Activated CD4-positive, alpha-beta T cell treated with anti-CD3 and anti-CD28 coated beads, Interleukin-2, Interleukin-4, amounts not matched to agents 100 ng/mL and 50 ng/mL, durations not matched to agents 16 hours and 8 hours (primary cell): Measurements from ENCODE around the gene ITGA1.
"Not testable (repeated sequence)": the region's sequence is repeated elsewhere in the genome, so short reads cannot be mapped to it uniquely, and the experiment has no call there.

Source experiments
- DNase-seq: peaks from one replicate; pipeline ENCODE4 v3.0.0-alpha.2; 2020; ENCODE audit warnings: low spot score

ITGA1 gene

DNA sequence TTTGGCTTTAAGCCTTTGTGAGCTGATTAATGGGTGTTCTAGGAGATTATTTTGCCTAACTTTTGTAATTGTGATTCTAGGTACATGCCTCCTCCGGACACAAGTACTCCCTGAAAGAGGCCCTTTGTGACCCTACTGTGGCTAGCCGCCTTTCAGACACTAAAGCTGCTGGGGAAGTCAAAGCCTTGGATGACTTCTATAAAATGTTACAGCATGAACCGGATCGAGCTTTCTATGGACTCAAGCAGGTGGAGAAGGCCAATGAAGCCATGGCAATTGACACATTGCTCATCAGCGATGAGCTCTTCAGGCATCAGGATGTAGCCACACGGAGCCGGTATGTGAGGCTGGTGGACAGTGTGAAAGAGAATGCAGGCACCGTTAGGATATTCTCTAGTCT lies 13.6 kb downstream of the ITGA1 start:
- DNase-seq = no peak

DNA sequence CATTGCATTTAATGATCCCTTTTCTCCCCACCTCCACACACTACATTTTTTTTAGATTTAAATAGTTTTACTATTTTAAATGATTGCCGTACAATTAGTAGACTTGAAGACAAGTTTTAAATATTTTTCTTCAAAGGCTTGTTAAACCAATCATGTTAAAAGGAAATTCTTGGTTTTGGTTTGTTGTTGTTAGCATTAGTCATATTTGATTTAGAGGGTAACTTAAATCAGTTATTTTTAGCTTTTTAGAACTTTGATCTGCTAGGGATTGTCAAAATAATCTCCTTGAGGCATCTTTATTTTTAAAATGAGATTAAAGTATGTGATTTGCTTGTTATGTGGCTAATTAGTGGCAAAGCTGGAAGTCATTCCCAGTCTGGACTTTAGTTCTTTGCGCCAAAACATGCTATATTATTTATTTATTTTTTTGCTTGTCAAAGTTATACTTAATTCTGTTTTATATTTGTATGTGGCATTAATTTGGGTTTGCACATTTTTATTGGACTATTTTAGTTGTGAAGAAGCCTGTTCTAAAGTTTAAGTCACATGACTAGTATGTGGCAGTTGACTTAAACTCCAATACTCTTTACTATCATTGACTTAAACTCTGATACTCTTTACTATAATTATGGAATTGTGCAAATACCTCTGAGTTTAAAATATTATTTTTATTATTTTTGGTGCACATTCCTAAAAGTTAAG lies 14.7 kb downstream of the ITGA1 start:
- no peak for DNase-seq

DNA sequence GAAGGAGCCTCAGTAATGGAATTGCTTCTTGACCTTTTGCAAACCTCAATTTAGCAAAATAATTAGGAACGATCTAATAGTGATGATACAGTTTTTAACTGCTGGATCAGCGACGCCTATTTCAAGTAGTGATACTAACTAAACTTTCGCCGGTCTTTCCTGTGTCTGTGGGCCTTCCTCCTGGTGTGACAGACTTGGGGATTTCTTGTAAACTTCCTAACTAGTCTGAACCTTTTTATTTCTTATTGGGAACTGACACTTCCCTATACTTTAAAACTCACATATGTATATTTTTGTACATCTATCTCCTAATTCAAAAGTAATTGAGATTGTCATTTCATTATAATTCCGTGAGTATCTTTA lies 15.2 kb downstream of the ITGA1 start:
- DNase-seq = no peak

DNA sequence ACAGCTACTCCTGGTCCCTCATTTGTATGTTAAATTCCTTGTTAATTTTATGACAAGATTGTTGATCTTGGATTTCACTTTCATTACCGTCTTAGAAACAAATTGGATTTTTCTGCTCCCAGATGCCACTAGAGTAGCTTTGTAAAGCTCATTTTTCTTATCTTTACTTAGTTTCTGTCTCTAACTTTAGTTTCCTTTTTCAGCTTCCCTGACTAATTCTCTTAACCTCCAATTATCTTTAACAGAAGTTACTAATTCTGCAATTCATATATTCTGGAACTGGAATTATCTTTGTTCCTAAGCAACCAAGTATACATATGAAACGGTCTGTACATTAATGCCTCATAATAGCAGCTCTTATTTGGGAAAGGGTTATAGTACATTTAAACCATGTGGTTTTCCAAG lies 16.7 kb downstream of the ITGA1 start:
- DNase-seq = no peak

DNA sequence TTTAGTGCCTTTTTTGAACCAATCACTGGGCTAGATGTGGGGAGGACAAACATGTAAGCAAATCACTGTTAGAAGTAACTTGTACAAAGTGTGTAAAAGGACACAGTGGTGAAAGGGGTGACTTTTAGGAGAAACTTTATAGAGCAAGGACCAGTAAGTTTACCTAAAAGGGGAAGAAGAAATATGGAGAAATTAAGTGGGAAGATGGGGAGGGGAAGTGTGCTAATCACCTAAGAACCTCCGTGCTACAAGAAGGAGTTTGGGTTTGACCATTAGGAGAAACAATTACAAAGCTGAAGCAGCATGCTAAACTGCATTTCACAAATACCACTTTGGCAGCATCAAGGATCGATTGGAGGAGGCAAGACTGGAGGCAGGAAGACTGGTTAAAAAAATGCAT lies 17.3 kb downstream of the ITGA1 start:
- DNase-seq = no peak

DNA sequence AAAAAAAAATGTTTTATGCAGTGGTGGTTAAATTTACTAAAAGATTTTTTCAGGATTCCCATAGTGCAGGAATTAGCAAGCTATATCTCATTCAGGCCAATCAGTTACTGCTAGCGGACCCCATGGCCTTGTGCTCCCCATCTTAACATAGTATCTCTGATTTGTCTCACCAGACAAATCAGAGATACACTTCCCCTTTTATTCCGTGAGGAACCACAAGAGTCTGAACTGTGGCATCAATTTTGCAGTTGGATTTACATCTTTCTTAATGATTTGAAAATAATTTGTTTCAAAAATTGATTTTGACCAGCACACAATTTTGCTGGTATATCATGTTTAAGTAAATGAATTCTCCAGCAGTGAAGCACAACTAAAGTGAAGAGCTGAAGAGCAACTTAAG lies 17.9 kb downstream of the ITGA1 start:
- DNase-seq = no peak

DNA sequence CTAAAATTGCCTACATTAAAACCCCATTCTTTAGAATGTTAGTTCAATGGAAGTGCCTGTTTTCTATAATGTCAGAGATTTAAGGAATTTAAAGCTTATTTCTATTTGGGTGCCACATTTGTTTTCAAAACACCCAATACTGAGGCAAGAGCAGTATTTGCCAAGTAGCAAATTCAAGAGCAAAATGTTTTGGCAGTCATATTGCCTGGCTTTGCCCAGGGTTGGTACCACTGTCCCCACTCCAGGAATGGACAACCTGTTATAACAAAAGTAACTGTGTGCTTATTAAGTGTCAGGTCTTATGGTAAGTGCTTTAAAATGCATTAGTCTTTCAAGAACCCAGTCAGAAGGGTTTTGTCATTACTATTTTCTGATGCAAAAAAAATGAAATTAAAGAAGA lies 19.3 kb downstream of the ITGA1 start:
- no peak for DNase-seq

DNA sequence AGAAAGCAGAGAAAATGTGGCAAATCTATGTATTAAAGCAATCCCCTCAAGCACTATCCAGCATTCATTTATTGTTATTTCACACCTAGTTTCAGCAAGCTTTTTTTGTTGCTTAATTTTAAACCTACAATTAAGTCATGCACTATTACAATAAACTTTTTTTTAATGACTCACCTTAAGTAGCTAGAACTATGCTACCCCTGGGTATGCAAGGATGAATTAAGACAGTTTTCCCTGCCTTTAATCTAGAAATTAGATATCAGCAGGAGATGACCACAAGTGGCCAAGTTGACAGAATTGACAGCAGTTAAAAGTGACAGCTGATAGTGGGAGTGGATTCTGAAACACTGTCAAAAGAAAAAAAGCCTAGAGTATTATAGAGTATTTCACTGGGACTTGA lies 20.0 kb downstream of the ITGA1 start:
- DNase-seq = no peak

DNA sequence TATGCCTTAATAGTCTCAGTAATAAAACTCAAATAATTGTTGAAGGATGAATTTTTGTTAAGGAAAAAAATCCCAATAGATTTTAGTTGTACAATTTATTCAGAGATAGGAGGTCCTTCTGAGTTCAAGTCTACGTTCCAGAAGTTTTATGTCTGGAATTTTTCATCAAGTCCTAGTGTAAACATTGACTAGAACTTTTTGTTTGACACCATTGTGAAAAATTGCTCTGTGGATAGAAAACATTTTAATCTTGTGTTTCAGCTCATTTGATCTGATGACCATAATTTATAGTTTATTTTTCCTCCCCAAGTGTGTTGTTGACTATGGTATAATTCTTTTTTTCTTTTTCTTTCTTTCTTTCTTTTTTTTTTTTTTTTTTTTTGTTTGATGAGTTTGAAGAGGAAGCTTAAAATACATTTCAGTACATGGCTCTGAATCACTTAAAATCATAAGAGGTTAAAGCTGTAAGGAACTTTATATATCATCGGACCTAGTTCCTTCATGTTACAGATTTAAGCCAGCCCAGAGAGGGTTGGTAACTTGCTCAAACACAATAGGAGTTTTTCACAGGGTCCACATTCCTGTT lies 20.7 kb downstream of the ITGA1 start:
- DNase-seq = no peak

DNA sequence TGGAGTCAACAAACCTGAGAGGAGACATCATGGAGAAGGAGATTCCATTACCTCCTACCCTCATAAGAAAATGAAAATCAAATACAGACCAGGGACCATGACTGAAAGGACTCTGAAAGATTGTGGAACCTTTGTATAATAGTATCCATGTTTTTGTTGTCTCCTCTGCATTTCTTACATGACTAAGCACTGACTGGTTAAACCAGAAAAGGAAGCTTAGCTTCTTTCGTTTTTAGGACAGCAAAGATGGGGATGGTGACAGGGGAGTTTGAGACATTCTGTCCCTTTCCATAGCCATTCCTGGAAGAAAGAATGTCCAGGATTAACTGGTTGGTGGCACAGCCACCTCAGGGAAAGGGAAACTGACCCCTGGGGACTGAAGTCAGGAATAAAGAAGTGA lies 22.2 kb downstream of the ITGA1 start:
- DNase-seq = no peak

DNA sequence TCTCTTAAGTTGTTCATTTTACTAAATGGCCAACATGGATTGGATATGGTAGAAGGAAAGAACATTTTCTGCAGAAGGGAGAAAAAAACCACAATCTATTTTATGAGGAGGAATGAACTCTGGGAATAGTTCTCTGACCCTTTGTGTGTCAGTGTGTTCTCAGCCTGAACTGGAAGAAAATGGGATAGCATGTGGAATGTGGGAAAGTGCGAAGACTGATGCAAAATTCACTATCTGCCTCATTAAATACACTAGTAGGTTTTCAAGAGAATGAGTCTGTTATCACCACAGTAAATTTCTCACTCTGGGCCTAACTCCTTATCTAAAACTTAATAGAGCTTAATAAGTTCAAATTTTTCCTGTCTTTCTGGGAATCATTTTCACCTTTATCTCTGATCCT lies 22.7 kb downstream of the ITGA1 start:
- no peak for DNase-seq

DNA sequence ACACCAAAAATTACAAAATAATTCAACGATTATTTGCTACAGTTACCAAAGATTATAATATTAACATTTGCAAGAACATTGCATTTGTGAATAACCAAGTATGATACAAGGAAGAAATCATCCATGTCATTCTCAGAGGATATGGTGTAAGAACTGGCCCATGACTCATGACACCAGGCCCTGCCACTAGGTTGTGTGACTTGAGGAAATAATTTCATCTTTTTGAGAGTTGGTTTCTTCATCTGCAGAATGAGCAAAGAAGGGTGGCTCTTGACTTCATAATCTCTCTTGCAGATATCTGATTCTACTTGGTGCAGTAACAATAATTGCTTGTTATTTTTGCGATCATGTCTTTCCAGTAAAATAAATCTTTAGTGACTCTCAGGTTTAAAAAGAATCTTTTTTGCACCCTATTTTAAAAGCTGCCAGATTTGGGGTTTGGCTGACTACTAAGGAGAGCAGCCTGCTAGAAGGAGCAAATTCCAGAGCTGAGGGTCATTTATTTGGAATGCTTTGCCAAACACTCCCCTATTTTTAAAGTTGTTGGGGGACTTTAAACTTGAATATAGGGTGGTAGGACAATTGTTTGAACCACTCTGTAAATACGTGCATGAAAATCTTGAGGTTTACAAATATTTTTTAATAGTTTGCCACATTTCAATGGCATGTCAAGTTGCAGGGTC lies 23.5 kb downstream of the ITGA1 start:
- peak; percentile 38 for DNase-seq

DNA sequence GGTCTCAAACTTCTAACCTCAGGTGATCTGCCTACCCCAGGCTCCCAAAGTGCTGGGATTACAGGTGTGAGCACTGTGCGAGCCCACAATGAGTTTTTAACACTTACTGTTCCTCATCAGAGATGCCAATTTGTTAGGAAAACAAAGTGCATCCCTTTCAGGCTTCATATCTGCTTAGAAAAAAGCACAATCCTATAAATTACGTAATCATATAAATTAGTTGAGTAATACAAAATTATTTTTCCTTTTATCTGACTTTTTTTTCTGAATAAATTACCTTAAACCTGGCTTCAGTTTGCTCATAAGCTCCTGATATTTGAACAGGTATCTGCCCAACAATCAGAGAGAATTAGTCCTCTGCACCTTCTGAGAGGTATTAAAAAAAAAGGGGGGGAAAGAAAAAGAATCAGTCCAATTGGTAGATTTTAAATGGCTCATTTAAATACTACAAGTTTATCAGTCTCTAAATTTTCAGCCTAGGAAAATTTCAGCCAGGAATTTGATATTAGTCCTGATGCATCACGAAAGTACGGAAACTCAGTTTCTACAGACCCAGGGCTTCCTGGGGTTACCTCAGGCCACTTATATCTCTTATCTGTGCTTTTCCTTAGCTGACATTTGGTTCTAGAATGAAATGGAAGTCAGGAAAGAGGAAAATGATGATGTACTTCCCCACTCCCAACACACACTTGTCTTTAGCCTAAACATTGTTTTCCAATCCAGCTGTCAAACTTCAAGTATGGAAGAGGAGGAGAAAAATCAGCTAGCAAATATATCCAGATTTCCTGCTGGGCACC lies 26.8 kb downstream of the ITGA1 start:
- DNase-seq = no peak

DNA sequence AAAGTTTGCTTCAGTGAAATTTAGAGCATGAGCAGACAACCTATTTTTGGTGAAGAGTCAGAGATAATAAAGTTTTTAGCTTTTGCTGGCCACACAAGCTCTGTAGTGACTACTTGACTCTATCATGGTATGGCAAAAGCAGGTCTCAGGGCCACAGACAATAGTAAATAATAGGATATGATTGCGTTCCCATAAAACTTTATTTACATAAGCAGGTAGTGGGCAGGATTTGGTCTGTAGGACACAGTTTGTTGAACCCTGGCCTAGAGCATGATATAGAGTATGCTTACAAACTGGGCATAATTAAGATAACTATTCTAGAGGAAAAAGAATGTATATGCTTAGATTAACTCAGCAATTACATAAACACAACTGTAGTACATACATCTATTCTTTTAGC lies 30.1 kb downstream of the ITGA1 start:
- DNase-seq = no peak

DNA sequence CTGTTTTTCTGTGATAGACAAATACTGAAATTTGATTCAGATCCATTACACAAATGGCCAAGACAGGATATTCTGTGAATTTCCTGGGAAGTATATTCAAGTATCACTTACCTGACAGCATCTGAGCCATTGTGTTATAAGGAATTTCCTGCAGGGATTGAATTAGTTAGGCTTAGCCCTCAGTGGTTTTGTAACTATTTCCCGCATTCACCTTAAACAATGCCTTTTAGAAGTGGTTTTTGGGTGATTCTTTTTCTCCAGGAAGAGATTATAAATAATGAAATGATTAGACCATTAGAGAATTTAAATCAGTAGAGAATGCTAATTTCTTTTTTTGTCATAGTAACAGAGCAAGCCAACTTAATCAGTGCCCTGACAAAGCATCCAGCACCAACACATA lies 30.6 kb downstream of the ITGA1 start:
- DNase-seq = no peak

DNA sequence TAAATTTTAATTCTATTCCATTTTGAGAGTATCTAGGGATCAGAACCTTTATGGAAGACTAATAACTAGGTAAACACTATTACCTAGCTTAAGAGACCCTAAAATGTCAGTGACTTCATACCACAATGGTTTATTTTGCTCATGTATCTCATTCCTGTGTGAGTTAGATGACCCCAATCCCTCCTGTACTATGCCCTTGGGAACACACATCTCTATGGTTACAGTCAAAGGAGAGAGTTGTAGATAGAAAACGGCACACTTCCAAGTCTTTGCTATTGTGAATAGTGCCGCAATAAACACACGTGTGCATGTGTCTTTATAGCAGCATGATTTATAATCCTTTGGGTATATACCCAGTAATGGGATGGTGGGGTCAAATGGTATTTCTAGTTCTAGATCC lies 31.1 kb downstream of the ITGA1 start:
- DNase-seq = not testable (repeated sequence)

DNA sequence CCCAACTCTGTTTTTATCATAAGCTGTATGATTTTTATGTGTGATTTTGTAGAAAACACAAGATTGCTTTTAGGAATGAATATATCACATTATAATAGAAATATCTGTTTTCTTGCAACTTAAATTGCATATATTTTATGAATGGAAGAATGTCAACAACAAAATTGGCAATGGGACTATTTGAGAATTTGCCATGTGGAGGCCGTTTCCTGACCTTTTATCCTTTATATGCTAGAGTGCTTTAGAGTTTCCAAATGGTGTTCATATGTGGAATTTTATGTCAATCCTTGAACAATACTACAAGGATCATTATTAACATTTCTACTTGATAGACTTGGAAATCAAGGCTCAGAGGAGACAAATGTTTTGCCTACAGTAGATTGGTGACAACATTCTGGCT lies 34.2 kb downstream of the ITGA1 start:
- no peak for DNase-seq

DNA sequence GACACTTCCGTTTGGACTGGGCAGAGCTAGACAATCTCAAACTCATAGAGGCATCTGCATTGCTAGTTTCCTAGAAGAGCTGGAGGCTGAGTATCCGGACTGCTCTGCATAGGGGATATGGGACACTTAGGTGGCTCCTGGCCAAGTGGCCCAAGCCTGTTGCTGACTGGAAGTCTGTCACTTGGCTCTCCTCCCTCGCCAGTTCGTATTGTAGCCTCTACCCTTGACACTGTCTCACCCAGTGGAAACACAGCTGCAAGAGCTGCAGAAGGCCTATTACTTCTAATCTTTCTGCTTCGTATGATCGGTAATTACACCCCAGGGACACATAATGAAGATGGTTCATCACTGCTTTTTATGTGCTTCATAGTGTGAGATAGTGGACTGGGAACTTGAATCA lies 34.7 kb downstream of the ITGA1 start:
- no peak for DNase-seq

DNA sequence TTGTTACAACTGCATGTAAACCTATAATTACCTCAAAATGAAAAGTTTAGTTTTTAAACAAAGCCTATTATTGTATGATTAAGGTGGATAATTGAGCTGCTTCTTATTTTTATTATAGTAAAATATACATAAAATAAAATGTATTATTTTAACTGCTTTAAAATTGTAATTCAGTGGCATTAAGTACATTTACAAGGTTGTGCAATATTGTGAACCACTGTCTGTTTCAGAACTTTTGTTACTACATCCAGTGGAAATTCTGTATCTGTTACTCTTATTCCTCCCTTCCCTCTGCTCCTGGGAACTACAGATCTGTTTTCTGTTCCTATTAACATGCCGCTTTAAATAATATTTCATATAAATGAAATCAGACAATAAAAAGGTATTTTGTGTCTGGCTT lies 37.1 kb downstream of the ITGA1 start:
- DNase-seq = no peak

DNA sequence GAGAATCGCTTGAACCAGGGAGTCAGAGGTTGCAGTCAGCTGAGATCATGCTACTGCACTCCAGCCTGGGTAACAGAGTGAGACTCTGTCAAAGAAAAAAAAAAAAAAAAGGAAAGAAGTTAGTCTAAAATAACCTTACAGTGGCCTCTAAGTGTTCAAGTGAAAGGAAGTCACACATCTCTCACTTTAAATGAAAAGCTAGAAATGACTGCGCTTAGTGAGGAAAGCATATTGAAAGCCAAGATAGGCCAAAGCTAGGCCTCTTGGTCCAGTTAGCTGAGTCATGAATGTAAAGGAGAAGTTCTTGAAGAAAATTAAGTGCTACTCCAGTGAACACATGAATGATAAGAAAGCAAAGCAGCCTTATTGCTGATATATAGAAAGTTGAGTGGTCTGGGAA lies 38.1 kb downstream of the ITGA1 start:
- DNase-seq = peak; percentile 74

DNA sequence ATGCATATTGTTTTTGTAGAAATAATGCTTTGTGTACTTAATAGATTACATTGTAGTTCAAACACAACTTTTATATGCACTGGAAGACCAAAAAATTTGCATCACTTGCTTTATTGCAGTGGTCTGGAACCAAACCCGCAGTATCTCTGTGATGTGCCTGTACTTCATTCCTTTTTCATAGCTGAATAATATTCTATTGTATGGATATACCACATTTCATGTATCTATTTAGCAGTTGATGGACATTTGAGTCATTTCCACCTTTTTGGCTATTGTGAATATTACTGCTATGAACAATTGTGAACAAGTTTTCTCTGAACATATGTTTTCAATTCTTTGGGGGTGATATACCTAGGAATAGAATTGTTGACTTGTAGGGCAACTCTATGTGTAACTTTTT lies 40.1 kb downstream of the ITGA1 start:
- no peak for DNase-seq

DNA sequence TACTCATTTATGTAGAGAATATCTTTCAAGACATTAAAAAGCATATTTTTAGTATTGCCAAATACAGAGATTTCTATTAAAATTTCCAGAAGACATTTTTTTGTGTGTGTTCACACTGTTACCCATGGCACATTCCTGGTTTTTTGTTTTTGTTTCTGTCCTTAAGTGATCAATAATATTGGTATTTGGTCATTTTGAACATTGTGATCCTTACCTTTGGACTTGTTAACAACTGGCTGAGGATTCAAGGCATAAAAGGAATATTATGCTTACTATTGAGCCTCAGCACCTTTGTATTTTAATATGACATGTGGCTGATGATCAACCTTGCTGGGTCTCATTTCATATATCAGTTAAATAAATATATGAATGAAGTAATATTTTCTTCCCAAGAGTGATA lies 41.9 kb downstream of the ITGA1 start:
- DNase-seq = no peak

DNA sequence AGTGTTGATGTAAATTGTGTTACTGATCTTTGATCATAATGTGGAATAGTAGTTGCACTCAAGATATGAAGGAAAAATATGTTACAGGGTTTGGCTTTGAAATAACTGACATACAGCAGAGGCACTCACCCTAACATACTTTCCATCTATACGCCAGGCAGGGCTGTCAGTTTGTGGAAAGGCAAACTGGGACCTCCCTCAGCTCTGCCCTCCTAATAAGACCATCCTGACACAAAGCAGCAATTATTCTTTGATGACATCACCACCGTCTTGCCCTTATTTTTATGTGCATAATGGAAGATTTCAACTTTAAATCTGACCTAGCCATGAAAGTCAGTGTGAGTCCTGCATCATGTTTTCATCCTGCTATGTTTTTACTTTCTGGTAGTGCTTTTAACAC lies 42.9 kb downstream of the ITGA1 start:
- no peak for DNase-seq
